GM12891 (cell line): ENCODE measurements around the gene APOB.

Source experiments
- PAX5 ChIP-seq: IDR thresholded peaks from 2 replicates; pipeline ENCODE4 v1.6.1; 2011; ENCODE audit warnings: low read length, moderate library complexity, mild to moderate bottlenecking; ENCODE audit not compliant: insufficient read depth, severe bottlenecking
- POLR2A ChIP-seq: IDR thresholded peaks from 2 replicates; pipeline ENCODE4 v1.6.1; 2011; ENCODE audit warnings: low read depth, low read length, control low read depth
- POLR2AphosphoS5 ChIP-seq: IDR thresholded peaks from 2 replicates; pipeline ENCODE4 v1.6.1; 2011; ENCODE audit warnings: low read depth, low read length, control low read depth
- SPI1 ChIP-seq: IDR thresholded peaks from 2 replicates; pipeline ENCODE4 v1.6.1; 2011; ENCODE audit warnings: low read depth, low read length, control low read depth
- TAF1 ChIP-seq: IDR thresholded peaks from 2 replicates; pipeline ENCODE4 v1.6.1; 2011; ENCODE audit warnings: low read depth, low read length, control low read depth

- TF ChIP-seq POLR2A (no peak), TAF1 (no peak), POLR2AphosphoS5 (no peak), SPI1 (no peak), PAX5 (no peak)
These were observed 24.2 kb downstream of the APOB start for GRCh38 chr2:21019678-21020021.
